NB4 (cell line): Measurements from ENCODE around the gene KAZN.

Source experiments
- CTCF ChIP-seq: IDR thresholded peaks from one replicate; pipeline ENCODE4 v1.5.1; 2012; ENCODE audit warnings: low read depth, low read length
- MAX ChIP-seq: IDR thresholded peaks from 2 replicates; pipeline ENCODE4 v1.6.1; 2011; ENCODE audit warnings: low read depth, low read length
- MYC ChIP-seq: IDR thresholded peaks from 2 replicates; pipeline ENCODE4 v1.6.1; 2011; ENCODE audit warnings: low read depth, low read length
- POLR2A ChIP-seq: IDR thresholded peaks from 2 replicates; pipeline ENCODE4 v1.6.1; 2011; ENCODE audit warnings: mild to moderate bottlenecking; ENCODE audit not compliant: insufficient read length; ENCODE audit errors: extremely low read depth

DNA sequence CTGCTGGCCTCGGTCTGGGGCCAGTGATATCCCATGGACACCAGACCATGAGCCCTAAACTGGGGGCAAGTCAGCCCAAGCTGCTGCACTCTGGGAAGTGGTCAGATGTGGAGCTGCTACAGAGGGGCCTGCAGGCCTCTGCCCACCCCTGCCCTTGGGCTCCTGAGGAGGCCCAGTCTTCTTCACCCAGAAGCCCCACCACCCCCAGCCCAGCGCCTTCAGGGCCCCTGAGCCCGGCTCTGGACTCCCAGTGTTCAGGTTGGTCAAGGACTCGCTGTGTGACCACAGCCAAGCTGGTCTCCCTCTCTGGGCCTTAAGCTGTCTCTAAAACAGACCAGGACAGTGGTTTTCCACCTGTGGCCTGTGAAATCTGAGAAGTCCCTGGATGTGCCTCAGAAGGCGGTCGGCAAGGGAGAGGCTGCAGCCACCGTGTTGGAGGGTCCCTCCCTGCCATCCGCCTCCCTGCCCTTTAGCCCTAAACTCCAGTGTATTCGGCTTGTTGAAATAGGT lies 475.4 kb downstream of the KAZN start:
- TF ChIP-seq CTCF (no peak), POLR2A (no peak), MYC (no peak), MAX (no peak)
